ENCODE results near the gene MYH7B.
A peak's percentile ranks its signal among the peaks of the same experiment; 100 is the strongest.

Gene MYH7B

GRCh38 chr20:34977365-34978091 lies 21.9 kb downstream of the MYH7B start:
- DNase-seq, result no peak

DNA sequence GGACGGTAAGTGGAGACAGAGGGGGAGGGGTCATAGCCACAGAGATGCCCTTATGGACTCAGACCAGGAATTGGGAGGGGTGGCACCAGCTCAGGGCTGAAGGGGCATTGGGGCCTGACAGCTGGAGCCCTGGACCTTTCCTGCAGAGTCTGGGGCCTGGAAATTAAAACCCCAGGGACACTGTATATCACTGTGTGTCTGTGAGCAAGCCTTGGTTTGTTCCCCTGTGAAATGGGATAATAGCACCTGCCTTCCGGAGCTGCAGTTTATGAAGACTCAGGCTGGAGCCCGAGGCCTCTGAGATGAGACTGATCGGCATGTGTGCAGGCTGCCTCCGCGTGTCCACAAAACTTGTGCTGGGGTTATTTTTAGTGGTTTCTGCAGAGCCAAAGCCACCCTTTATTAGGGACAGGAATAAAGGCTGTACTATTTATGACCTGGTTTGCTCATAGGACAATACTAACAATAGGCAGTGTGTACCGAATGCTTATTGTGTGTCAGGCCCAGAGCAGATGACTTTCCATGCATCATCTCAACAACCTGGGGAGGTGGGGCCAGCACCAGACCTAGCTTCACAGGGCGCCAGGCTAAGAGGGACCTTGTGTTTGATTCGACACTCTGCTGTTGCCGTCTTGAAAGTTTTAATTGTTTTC lies 22.6 kb downstream of the MYH7B start:
- DNase-seq, result no peak

GRCh38 chr20:34979366-34980153 lies 23.9 kb downstream of the MYH7B start:
- no peak for DNase-seq

GRCh38 chr20:34980543-34981233 lies 25.0 kb downstream of the MYH7B start:
- DNase-seq, result peak; percentile 33 to 36

- no peak for DNase-seq
Measured at GRCh38 chr20:34982270-34983088, 26.8 kb downstream of the MYH7B start.

DNA sequence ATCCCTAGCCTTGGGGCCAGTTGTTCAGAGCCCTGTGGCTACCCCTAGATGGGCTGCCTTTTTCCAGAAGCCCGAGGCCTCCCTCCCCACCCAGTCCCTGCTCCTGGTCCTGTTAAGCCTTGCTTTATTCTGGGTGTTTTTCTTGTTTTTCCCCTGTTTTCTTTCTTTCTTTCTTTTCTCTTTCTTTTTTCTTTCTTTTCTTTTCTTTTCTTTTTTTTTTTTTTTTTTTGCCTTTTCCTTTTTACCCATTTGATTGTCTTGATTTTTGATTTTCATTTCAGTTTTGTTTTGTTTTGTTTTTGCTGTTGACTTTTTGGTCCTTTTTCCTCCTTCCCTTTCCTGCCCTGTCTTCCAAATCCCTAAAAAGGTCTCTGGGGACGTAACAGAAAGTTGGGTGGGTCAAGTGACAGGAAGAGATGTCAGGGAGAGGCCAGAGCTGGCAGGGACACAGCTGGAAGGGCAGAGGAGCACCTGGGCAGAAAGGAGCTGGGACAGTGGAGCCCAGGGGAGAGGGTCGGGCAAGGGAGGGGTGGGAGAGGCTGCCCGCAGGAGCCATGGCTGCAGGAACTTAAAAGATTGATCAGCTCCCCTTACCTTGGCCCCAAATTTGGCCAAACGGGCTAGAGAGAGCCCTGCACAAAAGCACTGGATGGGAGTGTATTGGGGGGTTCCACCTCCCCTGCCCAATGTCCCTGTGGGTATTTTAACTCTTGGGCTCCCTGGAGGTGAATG lies 27.6 kb downstream of the MYH7B start:
- DNase-seq, result no peak

DNA sequence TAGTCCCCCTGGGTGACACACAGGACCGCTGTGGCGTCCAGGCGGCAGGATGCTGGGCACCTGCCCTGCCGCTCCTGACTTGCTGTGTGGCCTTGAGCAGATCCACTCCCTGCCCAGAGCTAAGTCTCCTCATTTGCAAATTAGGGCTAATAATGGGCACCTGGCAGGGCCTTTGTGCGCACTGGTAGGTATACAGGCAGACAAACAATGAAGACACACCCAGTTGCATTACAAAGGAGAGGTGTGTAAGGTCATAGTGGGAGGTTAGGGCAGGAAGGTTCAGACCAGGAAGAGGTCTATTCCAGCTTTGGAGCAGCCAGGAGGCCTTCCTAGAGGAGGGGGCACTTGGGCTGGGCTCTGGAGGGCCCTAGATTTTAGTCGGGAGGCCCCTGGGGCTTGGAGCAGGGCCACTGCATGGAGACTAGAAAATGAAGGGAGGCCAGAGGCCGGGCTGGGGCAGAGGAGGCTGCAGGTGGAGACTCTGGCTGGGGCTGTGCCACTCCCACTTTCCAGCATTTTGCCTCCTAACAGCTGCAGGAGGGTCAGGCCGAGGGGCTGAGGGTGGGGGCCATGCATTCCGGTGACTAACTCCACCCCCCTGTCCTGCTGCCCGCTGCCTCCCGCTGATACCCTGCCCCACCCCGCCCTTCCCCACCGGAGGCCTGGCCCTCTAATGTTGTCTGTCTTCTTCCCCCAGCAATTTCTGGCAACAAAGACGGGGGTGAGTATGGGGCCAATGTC lies 28.5 kb downstream of the MYH7B start:
- no peak for DNase-seq

DNA sequence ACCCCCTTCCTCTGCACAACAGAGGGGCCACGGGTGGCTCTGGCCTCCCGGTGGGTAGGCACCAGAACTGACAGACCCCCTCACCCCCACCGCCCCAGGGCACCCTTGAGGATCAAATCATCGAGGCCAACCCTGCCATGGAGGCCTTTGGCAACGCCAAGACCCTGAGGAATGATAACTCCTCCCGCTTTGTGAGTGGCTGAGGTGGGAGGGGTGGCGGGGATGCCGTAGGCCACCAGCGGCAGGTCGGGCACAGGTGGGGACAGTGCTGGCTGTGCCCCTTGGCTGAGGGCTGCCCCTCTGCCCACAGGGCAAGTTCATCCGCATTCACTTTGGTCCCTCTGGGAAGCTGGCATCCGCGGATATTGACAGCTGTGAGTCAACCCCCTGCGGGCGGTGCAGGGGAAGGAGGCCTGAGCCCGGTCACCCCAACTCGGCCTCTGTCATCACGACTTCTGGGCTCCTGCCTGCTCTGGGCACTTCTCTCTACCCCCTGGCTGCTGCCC lies 29.1 kb downstream of the MYH7B start:
- no peak for DNase-seq

GRCh38 chr20:34985461-34986310 lies 30.0 kb downstream of the MYH7B start:
- no peak for DNase-seq

DNA sequence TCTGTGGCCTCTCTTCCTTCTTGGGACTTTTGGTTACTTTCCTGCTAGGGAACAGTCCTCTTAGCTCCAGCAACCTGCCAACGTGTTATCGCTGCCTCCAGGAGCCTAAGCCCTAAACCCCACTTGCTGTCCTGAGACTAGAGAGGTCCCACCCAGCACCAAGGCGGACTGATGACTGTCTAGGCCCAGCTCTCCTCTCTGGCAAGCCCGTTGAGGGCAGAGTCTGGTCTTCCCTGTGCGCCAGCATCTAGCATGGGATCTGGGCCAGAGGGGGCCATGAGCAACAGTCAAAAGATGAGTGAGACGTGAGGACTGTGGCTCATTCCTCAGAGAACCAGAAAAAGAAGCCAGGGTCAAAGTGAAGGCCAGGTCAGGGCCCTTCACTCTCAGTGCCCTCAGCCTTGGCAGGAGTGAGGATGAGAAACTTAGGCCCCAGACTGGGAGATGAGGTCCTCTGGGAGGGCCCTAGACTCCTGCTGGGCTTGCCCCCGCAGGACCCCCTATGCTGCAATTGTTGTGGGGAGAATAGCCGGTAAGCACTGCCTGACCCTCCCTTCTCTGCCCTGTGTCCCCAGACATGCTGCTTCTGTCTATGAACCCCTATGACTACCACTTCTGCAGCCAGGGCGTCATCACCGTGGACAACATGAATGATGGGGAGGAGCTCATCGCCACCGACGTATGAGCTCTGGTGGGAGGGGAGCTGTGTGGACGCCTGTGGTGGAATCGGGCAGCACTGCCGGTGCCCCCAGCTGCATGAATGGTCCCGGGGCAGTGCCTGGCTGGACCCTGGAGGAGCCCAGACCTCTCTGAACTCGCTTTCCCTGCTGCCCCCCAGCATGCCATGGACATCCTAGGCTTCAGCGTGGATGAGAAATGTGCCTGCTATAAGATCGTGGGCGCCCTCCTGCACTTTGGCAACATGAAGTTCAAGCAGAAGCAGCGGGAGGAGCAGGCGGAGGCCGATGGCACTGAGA lies 30.9 kb downstream of the MYH7B start:
- no peak for DNase-seq

GRCh38 chr20:34987288-34988190 lies 31.9 kb downstream of the MYH7B start:
- DNase-seq, result no peak

- DNase-seq, result no peak
Measured at GRCh38 chr20:34988191-34988540, 32.5 kb downstream of the MYH7B start.

DNA sequence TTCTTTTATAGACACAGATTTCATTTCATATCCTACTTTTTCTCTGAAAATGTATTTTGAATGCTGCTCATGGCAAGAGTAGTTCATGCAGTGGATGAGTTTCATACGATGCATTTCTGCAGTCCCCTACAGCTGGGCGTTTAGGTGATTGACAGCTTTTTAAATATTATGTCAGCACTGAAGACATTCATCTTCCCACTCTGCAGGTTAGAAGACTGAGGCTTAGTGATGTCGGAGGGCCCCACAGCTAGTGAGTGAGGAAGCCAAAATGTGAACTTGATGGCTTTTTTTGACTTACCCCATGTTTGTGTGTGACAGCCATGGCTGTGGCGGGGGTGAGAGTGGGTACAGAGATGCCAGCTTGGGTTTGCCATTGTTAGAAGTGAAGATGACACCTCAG lies 33.5 kb downstream of the MYH7B start:
- no peak for DNase-seq

- DNase-seq, result no peak
Measured at GRCh38 chr20:34989670-34990069, 34.0 kb downstream of the MYH7B start.

- DNase-seq, result no peak
Measured at GRCh38 chr20:34990231-34990630, 34.6 kb downstream of the MYH7B start.

DNA sequence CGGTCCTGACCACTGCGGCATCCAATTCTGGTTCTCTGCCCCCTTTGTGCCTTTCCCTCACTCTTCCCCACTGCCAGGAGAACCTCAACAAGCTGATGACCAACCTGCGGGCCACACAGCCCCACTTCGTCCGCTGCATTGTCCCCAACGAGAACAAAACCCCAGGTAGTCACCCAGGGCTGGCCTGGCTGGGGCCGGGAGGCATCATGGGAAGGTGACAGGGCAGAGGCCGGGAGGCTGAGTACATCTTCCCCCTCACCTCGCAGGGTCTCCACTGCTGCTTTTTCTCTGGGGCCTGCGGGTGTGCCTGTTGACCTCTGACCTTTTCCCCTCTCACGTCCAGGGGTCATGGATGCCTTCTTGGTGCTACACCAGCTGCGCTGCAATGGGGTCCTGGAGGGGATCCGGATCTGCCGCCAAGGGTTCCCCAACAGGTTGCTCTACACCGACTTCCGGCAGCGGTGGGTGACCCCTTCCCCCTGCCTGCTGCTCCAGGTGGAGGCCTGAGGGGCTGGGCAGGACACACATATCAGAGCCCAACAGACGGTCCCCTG lies 35.1 kb downstream of the MYH7B start:
- no peak for DNase-seq

Measured in SHP77 (cell line).